CD4-positive, alpha-beta memory T cell (primary cell): ENCODE results near the gene COL23A1. TPM values are rescaled to one million over a fixed set of nuclear protein-coding genes. Genes with fewer than 3 reads are reported as not detected.

Experiments used
- CTCF ChIA-PET: fragments of 350-600 bp; sonication (Branson Sonifier 250); formaldehyde crosslinking; loops from one replicate; lab custom pipeline; 2021; ENCODE audit warnings: inconsistent platforms; ENCODE audit not compliant: partially characterized antibody; lab: Charles Lee
- POLR2A ChIA-PET: fragments of 350-600 bp; sonication (Branson Sonifier 250); formaldehyde crosslinking; loops from one replicate; lab custom pipeline; 2021; ENCODE audit not compliant: partially characterized antibody; lab: Charles Lee
- DNase-seq, 5 donors: peaks; one replicate each; pipeline versions ENCODE4 v3.0.0 to v3.0.0-alpha.2; 2020 to 2022; ENCODE audit warnings: mixed read lengths in 1 of 5
- H3K27ac ChIP-seq: one replicate; pipeline ENCODE4 v1.7.0; 2013; ENCODE audit warnings: low read depth, low read length
- H3K27me3 ChIP-seq: 2 replicates; pipeline ENCODE4 v1.7.0; 2013; ENCODE audit warnings: mild to moderate bottlenecking, low read length, moderate library complexity; ENCODE audit not compliant: insufficient read depth
- H3K36me3 ChIP-seq: 2 replicates; pipeline ENCODE4 v1.7.0; 2013; ENCODE audit warnings: mild to moderate bottlenecking, low read length, moderate library complexity; ENCODE audit not compliant: insufficient read depth
- H3K4me1 ChIP-seq: 2 replicates; pipeline ENCODE4 v1.7.0; 2013; ENCODE audit warnings: mild to moderate bottlenecking, low read length, moderate library complexity; ENCODE audit not compliant: insufficient read depth
- H3K4me3 ChIP-seq, 2 donors: one replicate each; pipeline ENCODE4 v1.7.0; 2013; ENCODE audit warnings: low read length in 2 of 2, mild to moderate bottlenecking in 1 of 2
- H3K9me3 ChIP-seq, 2 donors: one replicate each; pipeline ENCODE4 v1.7.0; 2013; ENCODE audit warnings: low read length in 2 of 2, control low read depth in 1 of 2; ENCODE audit not compliant: control insufficient read depth in 1 of 2
- H3K27ac Mint-ChIP-seq, 7 donors: one replicate each; pipeline ENCODE4 v1.8.0; 2020 to 2021; ENCODE audit warnings: mixed read lengths in 7 of 7, mild to moderate bottlenecking in 6 of 7, inconsistent platforms in 3 of 7, moderate library complexity in 3 of 7
- H3K27me3 Mint-ChIP-seq, 2 donors: one replicate each; pipeline ENCODE4 v1.8.0; 2020 to 2021; ENCODE audit warnings: mixed read lengths in 2 of 2
- H3K36me3 Mint-ChIP-seq, 2 donors: one replicate each; pipeline ENCODE4 v1.8.0; 2020 to 2021; ENCODE audit warnings: mixed read lengths in 2 of 2, inconsistent platforms in 1 of 2, mild to moderate bottlenecking in 1 of 2
- H3K4me1 Mint-ChIP-seq, 4 donors: one replicate each; pipeline ENCODE4 v1.8.0; 2020 to 2021; ENCODE audit warnings: mixed read lengths in 4 of 4, mild to moderate bottlenecking in 1 of 4
- H3K4me3 Mint-ChIP-seq, 8 donors: one replicate each; pipeline ENCODE4 v1.8.0; 2020 to 2021; ENCODE audit warnings: mixed read lengths in 8 of 8, mild to moderate bottlenecking in 7 of 8, moderate library complexity in 6 of 8, inconsistent platforms in 3 of 8
- H3K9me3 Mint-ChIP-seq, 8 donors: one replicate each; pipeline ENCODE4 v1.8.0; 2020 to 2021; ENCODE audit warnings: mixed read lengths in 8 of 8, mild to moderate bottlenecking in 5 of 8, inconsistent platforms in 3 of 8, moderate library complexity in 1 of 8
- intact Hi-C: fragments of 100-400 bp; cut with micrococcal nuclease; formaldehyde crosslinking; loops from one replicate; pipeline ENCODE4 v1.15.1; 2023
- polyA plus RNA-seq, 2 donors: library from polyadenylated mRNA; unstranded; fragments of 300-500 nt; fragmentation: Illumina TruSeq; gene quantifications; one replicate each; pipeline ENCODE4 v1.2.3, GENCODE V29; 2021
- total RNA-seq, 2 experiments: library from RNA; stranded (reverse); gene quantifications; one replicate each; pipeline ENCODE4 v1.2.3, GENCODE V29; 2021

Gene COL23A1
- total and polyA plus RNA-seq, 4 experiments from 2014 or later, result 0.17 to 0.25 TPM; not detected in 2

DNA sequence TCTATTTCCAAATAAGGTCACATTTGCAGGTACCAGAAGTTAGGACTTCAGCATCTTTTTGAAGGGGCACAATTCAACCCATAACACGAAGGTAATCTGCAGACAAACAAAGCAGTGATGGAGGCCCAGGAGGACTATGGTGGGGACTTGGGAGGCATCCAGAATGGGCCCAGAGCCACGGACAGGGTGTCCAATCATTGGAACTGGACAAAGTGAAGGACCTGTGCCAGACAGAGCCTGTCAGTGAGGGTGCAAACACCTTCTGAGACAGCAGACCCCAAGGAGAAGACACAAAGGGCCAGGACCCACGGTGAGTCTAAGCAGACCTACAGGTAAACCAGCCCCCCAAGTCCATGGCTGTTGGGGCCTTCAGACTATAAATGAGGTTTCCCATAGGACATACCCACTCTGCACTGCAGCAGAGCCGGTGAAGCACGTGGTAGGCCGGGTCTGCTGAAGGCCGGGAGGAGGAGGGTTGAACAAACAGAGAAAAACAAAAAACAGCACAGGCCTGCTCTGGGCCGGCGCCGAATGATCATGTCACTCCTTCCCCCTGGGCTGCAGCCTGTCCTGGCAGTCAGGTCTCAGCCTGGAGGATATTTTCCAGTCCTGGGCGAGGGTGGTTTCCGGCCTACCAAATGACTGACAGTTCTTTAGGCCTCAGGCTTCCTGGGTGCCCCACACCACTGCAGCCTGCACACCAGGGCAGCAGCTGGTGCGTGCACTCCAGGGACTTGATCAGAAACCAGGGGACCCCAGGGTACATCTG, 84.4 kb downstream of the COL23A1 start:
- no peaks in the 10 kb centered on the region for H3K9me3 Mint-ChIP-seq
- no peak overlapping the region for H3K4me3 ChIP-seq
- H3K27me3 Mint-ChIP-seq, result peaks cover 5 to 6% of the 10 kb centered on the region in 2 donors
- DNase-seq, result no peak
- H3K36me3 Mint-ChIP-seq, result no peaks in the 10 kb centered on the region
- no peaks in the 10 kb centered on the region for H3K36me3 ChIP-seq
- no peaks in the 10 kb centered on the region for H3K9me3 ChIP-seq
- no peaks in the 10 kb centered on the region for H3K27me3 ChIP-seq
- H3K27ac Mint-ChIP-seq, result no peak overlapping the region
- ChIA-PET POLR2A (no interaction called here), CTCF (no interaction called here)
- H3K4me3 Mint-ChIP-seq, result no peak overlapping the region
- no peaks in the 10 kb centered on the region for H3K4me1 ChIP-seq
- intact Hi-C loops, result no loop called here
- no peak overlapping the region for H3K27ac ChIP-seq
- H3K4me1 Mint-ChIP-seq, result no peaks in the 10 kb centered on the region

DNA sequence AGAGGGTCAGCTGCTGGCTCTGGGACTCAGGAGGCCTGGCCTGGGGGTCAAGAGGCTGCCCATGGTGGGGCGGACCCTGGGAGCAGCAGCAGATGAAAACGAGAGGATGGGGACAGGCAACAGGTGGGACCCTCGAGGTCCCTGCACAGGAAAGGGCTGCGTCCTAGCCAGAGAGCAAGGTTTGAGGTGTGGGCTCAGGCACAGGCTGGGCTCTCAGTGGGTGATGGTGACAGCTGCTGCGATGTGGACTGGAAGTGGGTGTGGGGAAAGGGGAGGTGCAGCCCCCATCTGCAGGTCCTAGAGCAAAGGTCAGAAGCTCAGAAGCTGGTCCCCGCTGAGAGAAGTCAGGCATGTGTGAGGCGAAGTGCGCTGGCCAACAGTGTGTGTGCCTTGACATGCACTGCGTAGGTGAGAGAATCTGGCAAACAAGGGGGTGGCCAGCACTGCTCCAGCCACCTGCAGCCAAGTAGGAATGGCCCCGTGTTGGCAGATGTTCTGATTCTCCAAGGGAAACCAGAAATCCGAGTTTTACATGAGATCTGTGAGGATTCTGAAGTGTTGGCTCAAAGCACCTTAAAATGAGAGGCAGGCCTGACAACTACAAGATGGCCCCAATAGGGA, 85.7 kb downstream of the COL23A1 start:
- no peak for DNase-seq
- Histone ChIP-seq H3K27ac (no peak overlapping the region), H3K4me1 (no peaks in the 10 kb centered on the region), H3K36me3 (no peaks in the 10 kb centered on the region), H3K4me3 (no peak overlapping the region), H3K27me3 (no peaks in the 10 kb centered on the region), H3K9me3 (no peaks in the 10 kb centered on the region)
- intact Hi-C loops, result no loop called here
- POLR2A ChIA-PET, result no interaction called here
- CTCF ChIA-PET, result no interaction called here
- no peaks in the 10 kb centered on the region for H3K36me3 Mint-ChIP-seq
- H3K4me3 Mint-ChIP-seq, result no peak overlapping the region
- H3K4me1 Mint-ChIP-seq, result no peaks in the 10 kb centered on the region
- H3K9me3 Mint-ChIP-seq, result no peaks in the 10 kb centered on the region
- no peak overlapping the region for H3K27ac Mint-ChIP-seq
- peaks cover under 1 to 2% of the 10 kb centered on the region in 2 donors for H3K27me3 Mint-ChIP-seq

DNA sequence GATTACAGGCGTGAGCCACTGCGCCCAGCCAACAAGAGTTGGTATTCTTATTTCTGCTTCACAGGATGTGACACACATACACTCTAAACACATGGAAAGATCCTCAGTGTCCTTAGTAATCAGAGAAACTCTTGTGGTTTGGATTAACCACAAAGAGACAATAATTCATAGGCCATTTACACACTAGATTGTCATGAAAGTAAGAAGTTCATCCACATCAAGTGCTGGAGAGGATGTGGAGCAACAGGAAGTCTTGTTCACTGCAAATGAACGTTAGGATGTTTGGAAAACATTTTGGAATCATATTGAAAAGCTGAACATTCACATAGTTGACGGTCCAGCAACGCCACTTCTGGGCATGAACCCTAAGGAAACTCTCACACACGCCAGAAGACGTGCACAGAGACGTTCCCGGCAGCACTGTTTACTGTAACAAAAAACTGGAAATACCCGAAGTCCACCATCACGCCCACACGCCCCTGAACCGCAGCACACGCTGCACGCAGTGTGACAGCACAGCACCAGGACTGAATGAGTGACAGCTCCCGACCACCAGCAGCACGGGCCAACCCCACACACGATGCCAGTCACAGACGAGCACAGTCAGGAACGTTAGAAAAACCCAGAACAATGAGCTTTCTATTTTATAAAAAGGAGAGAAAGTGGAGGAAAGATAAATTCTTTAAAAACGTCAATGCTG, 87.6 kb downstream of the COL23A1 start:
- Mint-ChIP-seq H3K27ac (no peak overlapping the region), H3K4me3 (no peak overlapping the region), H3K4me1 (no peaks in the 10 kb centered on the region), H3K36me3 (no peaks in the 10 kb centered on the region), H3K9me3 (no peaks in the 10 kb centered on the region), H3K27me3 (no peaks in the 10 kb centered on the region)
- Histone ChIP-seq H3K36me3 (no peaks in the 10 kb centered on the region), H3K4me1 (no peaks in the 10 kb centered on the region), H3K27ac (no peak overlapping the region), H3K9me3 (no peaks in the 10 kb centered on the region), H3K4me3 (no peak overlapping the region), H3K27me3 (no peaks in the 10 kb centered on the region)
- ChIA-PET POLR2A (no interaction called here), CTCF (no interaction called here)
- DNase-seq, result no peak
- intact Hi-C loops, result no loop called here

DNA sequence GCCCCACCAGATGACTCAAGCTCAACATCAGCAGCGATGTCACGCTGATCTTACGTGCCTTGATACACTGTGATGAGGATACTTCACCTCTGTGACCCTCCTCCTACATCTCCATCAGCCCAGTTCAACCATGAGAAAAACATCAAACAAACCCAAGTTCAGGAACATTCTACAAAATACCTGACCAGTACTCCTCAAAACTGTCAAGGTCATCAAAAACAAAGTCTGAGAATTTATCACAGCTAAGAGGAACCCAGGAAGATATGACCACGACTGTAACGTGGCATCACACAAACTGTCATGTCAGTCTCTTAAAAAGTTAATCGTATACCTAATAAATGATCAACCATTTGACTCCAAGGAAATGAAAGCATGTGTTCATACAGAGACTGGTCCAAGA, 90.8 kb downstream of the COL23A1 start:
- Mint-ChIP-seq H3K4me3 (no peak overlapping the region), H3K36me3 (no peaks in the 10 kb centered on the region), H3K27ac (no peak overlapping the region), H3K9me3 (no peaks in the 10 kb centered on the region), H3K27me3 (peaks cover 2 to 4% of the 10 kb centered on the region in 2 donors), H3K4me1 (no peaks in the 10 kb centered on the region)
- no peaks in the 10 kb centered on the region for H3K36me3 ChIP-seq
- no peaks in the 10 kb centered on the region for H3K4me1 ChIP-seq
- no peak for DNase-seq
- no peak overlapping the region for H3K27ac ChIP-seq
- no peak overlapping the region for H3K4me3 ChIP-seq
- CTCF ChIA-PET, result no interaction called here
- H3K27me3 ChIP-seq, result no peaks in the 10 kb centered on the region
- intact Hi-C loops, result no loop called here
- H3K9me3 ChIP-seq, result no peaks in the 10 kb centered on the region
- POLR2A ChIA-PET, result no interaction called here

DNA sequence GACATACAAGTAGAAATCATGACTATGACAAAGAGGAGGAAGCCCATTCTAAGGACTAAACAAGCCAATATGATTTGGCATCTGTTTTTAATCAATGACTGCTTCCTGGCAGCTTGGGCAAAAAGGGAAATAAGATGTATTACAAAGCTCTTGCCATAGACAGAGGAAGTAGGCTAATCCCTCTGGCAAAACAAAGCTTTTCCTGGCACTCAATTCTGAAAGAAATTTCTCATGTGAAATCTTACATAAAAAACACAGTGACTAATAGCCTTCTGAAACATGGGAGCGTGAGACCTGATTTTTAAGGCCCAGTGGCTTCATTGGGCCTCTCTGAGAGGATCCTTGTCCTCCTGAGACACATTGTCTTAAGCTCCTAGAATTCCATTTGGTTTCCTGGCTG, 93.6 kb downstream of the COL23A1 start:
- Mint-ChIP-seq H3K9me3 (peaks cover 0 to 4% (median 0%) of the 10 kb centered on the region in 8 donors), H3K27me3 (peaks cover 2 to 8% of the 10 kb centered on the region in 2 donors), H3K27ac (no peak overlapping the region), H3K36me3 (no peaks in the 10 kb centered on the region), H3K4me3 (no peak overlapping the region), H3K4me1 (no peaks in the 10 kb centered on the region)
- DNase-seq, result no peak
- Histone ChIP-seq H3K27me3 (no peaks in the 10 kb centered on the region), H3K4me3 (no peak overlapping the region), H3K27ac (no peak overlapping the region), H3K4me1 (no peaks in the 10 kb centered on the region), H3K9me3 (no peaks in the 10 kb centered on the region), H3K36me3 (no peaks in the 10 kb centered on the region)
- intact Hi-C loops, result no loop called here
- ChIA-PET CTCF (no interaction called here), POLR2A (no interaction called here)

DNA sequence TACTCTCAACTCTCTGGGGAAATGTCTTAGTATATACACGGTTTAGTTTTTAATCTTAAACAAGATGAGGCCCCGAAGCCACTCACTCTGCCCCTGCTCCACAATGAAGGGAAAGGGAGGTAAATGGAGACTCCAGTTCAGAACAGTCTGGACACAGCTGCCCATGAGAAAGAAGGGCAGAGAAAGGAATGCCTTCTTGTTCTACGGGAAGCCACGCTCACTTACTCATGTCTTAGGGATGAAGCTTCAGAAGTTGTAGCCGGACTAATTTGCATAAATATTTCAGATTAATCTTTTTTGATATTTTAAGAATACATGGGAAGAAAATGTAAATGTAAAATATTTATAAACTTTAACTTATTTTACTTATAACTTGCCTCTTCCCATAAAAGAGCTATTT, 94.0 kb downstream of the COL23A1 start:
- H3K4me3 Mint-ChIP-seq, result no peak overlapping the region
- peaks cover 0 to 4% (median 0%) of the 10 kb centered on the region in 8 donors for H3K9me3 Mint-ChIP-seq
- no peaks in the 10 kb centered on the region for H3K4me1 Mint-ChIP-seq
- no peaks in the 10 kb centered on the region for H3K36me3 Mint-ChIP-seq
- H3K9me3 ChIP-seq, result no peaks in the 10 kb centered on the region
- no peaks in the 10 kb centered on the region for H3K4me1 ChIP-seq
- H3K4me3 ChIP-seq, result no peak overlapping the region
- peaks cover 2 to 9% of the 10 kb centered on the region in 2 donors for H3K27me3 Mint-ChIP-seq
- H3K36me3 ChIP-seq, result no peaks in the 10 kb centered on the region
- intact Hi-C loops, result no loop called here
- H3K27ac Mint-ChIP-seq, result no peak overlapping the region
- ChIA-PET CTCF (interaction anchor here (0.6 kb wide), 1 partner anchor 15 kb away, joined by 5 read pairs; no protein-coding TSS in a partner anchor), POLR2A (no interaction called here)
- no peak for DNase-seq
- no peak overlapping the region for H3K27ac ChIP-seq
- H3K27me3 ChIP-seq, result no peaks in the 10 kb centered on the region

DNA sequence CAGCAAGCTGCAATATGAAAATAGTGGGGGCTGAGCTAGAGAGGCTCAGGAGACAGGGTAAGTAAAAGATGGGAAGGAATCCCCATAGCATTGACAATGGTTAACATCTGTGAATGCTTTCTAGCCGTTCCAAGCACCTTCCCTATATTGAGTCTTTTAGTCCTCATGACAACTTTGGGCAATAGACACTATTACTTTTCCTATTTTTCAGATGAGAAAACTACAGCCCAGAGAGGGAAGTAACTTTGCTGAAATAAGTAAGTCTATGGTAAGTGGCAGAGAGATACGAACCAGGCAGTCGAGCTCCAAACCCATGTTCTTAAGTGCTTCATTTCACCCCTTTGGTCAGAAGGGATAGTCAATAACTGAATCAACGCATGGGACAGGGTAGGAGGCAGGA, 94.5 kb downstream of the COL23A1 start:
- CTCF ChIA-PET, result interaction anchor here (0.6 kb wide), 1 partner anchor 15 kb away, joined by 5 read pairs; no protein-coding TSS in a partner anchor

More for the DNA sequence above, 94.5 kb downstream of the COL23A1 start:
- Mint-ChIP-seq H3K27me3 (peaks cover 4 to 9% of the 10 kb centered on the region in 2 donors), H3K4me1 (no peaks in the 10 kb centered on the region), H3K36me3 (no peaks in the 10 kb centered on the region), H3K27ac (no peak overlapping the region), H3K9me3 (peaks cover 0 to 4% (median 0%) of the 10 kb centered on the region in 8 donors), H3K4me3 (no peak overlapping the region)
- H3K27me3 ChIP-seq, result no peaks in the 10 kb centered on the region
- DNase-seq, result no peak
- no peaks in the 10 kb centered on the region for H3K9me3 ChIP-seq
- no peaks in the 10 kb centered on the region for H3K4me1 ChIP-seq
- no peaks in the 10 kb centered on the region for H3K36me3 ChIP-seq
- intact Hi-C loops, result no loop called here
- H3K27ac ChIP-seq, result no peak overlapping the region
- POLR2A ChIA-PET, result no interaction called here
- no peak overlapping the region for H3K4me3 ChIP-seq
